ENCODE data around the gene SLC35F4.

SLC35F4 gene

DNA sequence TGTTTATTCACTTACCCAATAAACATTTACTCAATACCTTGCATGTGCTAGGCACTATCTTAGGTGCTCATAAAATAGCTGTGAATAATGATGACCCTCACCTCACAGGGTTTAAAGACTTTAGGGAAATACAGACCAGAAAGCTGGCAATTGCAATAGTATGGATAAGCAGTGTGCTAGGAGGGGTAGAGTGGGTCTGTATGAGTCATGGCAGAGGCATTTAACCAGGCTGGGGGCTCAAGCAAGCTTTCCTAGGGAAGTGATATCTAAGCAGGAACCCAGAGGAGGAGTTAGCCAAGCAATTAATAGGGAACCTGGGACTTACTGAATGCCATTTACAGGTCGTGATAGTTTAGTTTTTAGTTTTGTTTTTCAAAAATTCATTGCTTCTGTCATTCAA is 248.4 kb downstream of the SLC35F4 start:
- no peak for DNase-seq (ENCODE audit: low read depth in 3 of 3)

DNA sequence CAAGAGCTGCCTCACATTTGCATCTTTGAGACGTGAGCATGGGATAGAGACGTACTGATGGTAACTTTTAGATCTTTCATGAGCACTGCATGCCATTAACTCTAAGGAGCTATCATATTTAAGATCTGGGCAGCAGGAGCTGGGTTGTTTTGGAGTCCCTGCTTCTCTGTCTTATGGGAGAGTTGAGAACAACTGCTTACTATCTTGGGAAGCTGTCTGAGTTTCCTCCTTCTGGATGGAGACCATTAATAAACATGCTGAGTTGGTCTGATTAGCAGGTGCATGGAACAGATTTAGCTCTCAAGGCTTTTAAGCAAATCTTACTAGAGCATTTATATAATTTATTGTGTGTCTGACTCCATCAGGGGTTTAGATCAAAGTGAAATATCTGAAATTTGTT is 252.9 kb downstream of the SLC35F4 start:
- DNase-seq (ENCODE audit: low read depth in 3 of 3) = no peak

DNA sequence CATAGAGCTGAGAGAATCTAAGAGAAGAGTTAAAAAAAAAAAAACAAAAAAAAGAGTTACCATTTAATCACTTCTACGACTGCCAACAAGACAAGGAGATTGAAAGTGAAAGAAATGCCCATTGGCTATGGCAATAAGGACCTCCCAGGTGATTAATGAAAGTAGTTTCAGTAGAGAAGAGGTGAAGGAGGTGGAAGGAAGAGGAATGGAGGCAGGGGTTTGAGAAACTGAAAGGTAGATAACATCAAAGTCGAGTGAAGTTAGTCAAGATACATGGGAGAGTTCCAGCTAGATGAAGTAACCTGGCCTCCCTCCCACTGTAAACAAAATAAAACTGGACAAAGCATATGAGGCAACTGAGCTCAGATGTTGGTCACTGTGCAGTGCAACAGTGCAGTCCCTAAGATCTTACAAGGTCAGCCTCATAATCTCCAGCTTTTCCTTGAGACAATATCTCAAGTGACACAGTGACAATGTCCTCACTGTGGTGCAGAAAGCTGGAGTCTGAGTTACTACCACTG is 254.3 kb downstream of the SLC35F4 start:
- DNase-seq (ENCODE audit: low read depth in 3 of 3) = no peak

DNA sequence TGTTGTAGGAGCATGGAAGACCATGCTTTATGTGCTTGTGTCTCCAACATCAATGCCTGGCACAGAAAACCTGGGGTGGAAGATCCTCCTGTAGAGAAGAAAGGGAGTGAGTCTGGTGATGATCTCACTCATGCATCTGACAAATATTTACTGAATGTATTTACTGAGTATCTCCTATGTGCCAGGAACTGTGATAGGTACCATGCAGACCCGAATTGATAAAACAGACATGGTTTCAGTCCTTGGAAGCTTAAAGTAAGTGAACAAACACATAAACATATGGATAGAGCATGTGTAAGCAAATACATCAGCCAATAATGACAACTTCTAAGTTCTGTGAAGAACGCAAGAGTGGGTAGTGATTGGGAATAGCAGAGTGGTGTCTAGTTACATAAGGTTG is 255.3 kb downstream of the SLC35F4 start:
- no peak for DNase-seq (ENCODE audit: low read depth in 3 of 3)

DNA sequence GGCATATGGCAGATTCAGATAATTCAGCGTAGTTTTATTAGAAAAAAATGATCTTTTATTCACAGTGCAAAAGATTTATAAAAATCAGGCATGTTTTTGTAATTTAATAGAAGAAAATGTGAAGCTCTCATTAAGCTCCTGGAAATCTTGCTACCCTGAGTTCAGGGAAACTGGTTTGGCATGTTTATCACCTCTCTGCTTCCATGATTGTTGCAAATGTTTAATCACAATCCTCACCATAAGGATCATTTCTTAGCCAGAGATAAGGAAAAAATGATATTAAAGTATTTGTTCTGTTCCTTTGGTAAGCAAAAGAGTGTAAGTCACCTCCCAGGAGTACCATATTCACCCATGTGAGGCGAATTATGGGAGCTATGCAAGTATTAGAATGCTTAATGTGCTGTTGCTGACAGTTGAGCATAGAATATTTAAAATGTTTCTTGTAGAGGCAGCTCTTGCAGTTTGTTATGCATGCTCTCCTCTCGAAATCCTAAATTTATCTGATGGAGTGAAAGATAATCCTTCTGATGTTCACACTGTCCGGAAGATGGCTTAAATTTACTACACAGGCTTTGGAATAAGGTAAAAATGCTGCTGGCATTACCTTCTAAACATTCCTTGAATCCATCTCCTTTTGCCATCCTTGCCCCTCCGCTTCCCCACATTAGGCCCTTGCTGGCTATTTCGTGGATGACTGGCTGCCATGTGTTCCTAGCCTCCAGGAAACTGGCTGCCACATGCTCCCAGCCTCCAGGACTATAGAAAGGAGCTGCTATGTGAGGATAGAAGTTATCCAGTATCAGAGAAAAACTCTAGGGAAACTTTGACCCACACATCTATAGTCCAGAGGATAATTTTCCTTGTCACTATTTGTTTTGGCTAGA is 256.5 kb downstream of the SLC35F4 start:
- no peak for DNase-seq (ENCODE audit: low read depth in 3 of 3)

DNA sequence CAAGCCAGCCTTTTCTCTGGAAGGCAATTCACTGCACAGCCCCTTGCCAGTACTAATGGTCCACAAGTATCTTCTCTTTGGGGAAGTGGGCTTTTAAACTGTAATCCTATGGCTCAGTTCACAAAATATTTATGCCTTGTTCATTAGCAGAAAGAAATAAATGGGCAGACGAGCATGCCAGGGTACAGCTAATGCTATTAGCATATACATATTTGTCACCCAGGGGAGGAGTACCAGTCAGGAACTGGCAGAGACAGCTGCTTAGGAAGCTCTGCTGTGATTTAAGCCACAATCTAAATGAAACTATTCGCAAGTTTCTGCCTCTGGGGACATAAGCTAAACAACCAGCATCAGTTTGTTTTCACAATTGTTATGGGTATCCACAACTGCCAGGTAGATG is 258.8 kb downstream of the SLC35F4 start:
- no peak for DNase-seq (ENCODE audit: low read depth in 3 of 3)

DNA sequence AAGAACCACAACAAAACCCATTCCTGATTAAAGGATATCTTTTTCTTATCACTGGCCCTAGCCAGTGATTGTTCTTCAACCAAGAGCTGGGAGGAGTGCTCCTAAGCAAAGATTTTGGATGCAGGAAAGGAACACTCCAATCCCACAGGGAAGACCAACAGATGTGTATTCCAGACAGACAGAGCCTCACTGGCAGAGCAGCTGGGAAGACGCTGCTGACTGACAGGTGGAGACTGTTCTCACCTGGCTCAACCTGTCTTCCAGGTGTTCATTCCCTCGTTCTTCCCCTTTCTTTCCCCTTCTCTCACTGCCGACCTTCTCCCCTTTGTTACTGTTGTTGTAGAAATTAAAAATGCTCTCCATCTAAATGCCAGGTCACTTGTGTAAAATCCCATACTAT is 282.5 kb downstream of the SLC35F4 start:
- no peak for DNase-seq (ENCODE audit: low read depth in 3 of 3)

DNA sequence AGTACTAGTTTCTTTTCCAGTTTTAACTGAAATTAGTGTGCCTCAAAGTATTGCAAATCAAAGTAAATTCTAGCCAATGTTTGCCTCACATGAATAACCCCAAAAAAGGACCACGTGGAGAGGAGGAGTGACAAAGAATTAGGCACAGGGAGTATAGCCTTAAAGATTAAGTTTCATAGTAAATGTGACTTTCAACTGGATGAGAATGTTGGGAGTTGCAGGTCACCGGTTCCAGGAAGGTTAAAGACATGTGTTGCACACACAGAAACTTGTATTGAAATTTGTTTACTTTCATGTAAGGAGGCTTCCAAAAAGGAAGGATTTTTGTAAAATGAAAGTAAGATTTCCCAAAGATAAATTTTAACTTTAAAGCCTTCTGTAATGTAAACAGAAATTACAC is 283.1 kb downstream of the SLC35F4 start:
- no peak for DNase-seq (ENCODE audit: low read depth in 3 of 3)

DNA sequence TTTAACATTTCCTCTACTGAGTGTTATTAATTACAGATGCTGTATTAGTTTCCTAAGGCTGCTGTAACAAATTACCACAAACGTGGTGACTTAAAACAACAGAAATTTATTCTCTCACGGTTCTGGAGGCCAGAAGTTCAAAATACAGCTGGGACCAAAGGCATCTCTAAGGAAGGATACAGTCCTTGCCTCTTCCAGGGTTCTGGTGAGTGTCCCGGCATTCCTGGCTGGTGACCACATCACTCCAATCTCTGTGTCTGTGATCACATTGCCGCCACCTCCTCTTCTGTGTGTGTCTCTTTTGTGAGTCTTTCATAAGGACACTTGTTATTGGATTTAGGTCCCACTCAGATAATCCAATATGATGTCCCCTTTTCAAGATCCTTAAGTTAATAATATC is 287.1 kb downstream of the SLC35F4 start:
- no peak for DNase-seq (ENCODE audit: low read depth in 3 of 3)

DNA sequence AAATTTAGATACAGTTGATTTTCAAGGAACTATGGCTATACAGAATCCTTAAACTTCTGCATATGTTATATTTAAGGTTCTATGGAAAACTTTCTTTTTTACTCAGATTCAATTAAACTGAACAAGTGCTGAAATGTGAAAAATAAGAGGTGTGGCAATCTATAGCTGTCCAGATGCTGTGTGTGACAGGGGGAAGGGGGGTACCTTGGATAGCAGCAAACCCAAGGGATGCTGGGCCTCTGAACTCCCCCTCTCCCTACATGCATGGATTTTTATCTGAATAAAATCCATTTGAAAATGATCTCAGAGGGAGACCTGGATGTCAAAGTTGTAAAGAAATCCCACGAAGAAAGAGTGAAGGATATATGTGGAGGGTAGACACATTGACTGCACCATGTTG is 289.4 kb downstream of the SLC35F4 start:
- no peak for DNase-seq (ENCODE audit: low read depth in 3 of 3)

DNA sequence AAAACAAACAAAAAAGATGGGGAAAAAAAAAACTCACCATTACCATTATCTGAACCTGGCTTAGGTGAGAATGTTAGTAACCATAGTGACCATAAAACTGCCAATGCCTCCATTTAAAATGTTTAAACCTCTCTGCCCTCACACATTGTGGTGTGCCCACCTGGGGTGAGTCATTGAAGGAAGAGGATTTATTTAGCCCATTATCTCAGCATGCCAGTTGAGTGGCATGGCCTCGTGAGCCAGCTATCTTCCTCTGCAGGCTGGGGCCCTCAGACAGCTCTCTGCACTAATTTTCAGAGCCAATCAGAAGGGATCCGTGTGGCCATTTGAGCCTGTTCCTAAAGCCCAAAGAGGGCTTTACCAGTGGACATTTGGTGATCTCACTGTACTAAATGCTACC is 290.4 kb downstream of the SLC35F4 start:
- DNase-seq (ENCODE audit: low read depth in 3 of 3) = no peak

DNA sequence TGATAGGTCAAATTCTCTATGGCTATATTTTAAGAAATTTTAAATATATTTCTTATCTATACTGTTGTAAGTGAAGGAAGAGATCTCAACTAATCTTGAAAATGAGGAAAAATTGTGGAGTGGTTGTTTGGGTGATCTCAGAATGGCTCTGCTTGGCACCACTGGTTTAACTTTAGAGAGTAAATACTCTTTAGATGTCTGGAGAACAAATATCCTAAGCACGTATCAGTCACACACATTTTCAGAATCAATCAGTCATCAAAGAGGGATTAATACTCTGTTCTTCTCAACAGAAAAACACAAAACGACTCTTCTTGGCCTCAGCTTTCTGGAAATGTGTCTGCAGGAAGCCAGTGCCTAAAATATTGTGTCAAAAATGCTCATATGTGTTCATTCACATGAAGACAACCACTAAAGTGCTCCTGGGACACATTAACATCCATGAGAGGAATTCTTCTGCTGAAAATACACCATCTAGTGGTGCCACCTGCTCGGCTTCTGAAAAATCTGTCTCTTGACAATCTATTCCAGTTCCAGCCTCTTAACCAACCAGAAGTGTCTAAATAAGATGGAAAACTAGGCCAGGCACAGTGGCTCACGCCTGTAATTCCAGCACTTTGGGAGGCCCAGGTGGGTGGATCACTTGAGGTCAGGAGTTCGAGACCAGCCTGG is 291.1 kb downstream of the SLC35F4 start:
- no peak for DNase-seq (ENCODE audit: low read depth in 3 of 3)

DNA sequence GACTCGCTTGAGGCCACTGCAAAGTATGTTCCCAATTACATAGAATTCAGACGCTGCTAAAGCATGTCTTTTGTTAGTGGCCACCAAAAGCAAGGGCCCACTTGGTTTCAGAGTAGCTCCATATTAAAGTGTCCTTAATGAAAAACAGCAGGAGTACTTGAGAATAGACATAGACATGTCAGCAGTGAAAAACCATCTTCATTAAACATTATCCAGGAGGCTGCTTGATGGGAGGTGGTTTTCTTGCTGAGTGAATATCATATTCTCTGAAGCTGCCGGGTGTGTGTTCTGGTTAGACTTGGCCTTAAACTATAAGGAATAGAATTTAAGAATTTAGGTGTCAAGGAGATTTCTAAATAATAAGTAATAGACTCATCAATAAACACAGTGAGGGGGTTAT is 292.7 kb downstream of the SLC35F4 start:
- DNase-seq (ENCODE audit: low read depth in 3 of 3) = no peak

DNA sequence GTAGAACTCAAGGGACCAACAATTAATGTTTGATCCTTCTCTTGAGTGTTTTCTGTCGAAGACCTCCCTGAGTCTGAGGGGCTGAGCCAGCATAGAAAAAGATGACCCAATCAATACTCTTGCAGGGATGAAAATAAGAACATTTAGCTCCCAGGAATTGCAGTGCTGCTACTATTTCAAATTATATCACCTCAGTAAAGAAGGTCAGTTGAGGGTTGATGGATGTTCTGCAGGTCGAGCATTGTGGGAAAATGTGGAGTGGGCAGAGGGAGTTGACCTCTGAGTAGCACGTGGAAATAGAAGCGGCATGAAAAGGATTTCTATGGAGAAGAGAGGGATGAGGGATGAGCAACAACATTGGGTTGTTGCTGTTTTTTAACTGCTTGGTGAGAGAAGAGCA is 297.3 kb downstream of the SLC35F4 start:
- no peak for DNase-seq (ENCODE audit: low read depth in 3 of 3)

DNA sequence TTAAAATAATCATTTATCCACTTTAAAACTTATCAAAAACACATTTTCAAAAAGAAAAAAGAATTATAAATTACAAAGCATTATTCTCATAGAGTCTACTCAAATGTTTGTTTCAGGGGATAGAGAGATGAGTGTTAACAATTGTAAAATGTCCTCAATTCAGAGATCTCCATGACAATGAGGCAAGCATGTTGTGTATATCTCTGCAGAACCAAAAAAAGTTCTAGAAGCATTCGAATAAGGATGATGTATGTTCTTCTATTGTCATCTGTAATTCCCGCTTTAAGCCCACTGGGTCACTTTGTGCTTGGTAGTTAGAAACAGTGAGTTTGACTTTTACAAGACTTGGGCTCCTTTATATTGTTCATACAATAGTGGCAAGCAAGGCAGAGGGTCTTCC is 298.7 kb downstream of the SLC35F4 start:
- no peak for DNase-seq (ENCODE audit: low read depth in 3 of 3)

DNA sequence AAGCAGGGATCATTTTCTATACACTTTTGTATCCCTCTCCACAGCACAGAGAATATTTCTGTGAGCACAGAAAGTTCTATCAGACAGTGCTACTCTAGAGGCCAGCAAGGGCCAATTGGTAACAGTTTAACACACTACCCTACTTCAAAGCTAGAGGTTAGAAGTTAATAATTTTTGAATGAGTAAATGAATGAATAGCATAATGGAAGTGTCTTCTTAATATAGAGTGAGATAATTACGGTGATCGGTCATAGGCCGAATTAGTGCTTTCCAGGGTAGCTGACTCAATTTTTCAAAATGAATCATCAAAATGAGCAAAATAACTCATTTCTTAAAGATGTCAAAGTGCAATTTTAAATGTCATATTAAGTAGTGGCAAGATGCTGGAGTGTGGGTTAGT is 305.2 kb downstream of the SLC35F4 start:
- DNase-seq (ENCODE audit: low read depth in 3 of 3) = no peak

DNA sequence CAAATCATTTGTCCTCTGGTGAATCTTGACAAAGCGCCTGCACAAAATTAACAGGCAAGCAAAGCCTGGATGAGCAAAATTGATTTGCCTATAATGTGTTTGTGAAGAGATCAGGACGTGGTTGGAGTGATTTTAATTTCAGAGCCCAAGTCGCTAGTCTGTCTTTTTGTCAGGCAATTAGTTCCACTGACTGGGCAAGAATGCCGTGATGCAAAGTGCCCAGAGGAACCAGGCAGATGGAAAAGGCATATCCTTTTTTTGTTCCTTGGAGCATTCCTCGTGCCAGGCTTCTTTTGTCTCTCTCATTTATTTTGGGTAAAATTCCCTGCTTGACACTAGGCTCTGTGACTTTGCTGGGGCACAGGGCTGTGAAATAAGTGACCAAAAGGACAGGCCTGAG is 306.3 kb downstream of the SLC35F4 start:
- no peak for DNase-seq (ENCODE audit: low read depth in 3 of 3)

DNA sequence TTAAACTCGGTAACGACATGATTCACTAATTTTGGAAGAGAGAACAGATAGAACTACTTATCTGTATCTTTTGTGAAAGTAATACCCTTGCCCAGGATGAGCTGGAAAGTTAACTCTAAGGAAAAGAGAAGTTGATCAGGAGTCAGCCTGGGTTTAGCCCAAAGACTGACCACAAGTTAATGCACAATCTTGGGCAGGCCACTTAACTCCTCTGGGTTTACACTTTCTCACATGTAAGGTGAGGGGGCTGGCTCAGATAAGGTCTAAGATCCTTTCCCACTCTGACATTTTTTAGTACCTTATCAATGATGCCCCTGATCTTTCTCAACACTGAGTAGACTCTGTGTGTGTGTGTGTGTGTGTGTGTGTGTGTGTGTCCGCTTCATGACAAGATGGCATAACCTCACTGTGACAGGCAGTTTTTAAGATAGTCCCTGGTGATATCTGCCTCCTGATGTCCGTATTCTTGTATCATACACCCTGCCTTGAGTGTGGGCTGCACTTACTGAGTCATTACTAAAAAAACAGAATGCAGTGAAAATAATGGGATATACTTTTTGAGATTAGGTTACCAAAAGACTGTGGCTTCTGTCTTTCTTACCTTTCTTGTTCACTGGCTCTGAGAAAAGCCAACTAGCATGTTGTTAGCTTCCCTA is 316.0 kb downstream of the SLC35F4 start:
- DNase-seq (ENCODE audit: low read depth in 3 of 3) = no peak

DNA sequence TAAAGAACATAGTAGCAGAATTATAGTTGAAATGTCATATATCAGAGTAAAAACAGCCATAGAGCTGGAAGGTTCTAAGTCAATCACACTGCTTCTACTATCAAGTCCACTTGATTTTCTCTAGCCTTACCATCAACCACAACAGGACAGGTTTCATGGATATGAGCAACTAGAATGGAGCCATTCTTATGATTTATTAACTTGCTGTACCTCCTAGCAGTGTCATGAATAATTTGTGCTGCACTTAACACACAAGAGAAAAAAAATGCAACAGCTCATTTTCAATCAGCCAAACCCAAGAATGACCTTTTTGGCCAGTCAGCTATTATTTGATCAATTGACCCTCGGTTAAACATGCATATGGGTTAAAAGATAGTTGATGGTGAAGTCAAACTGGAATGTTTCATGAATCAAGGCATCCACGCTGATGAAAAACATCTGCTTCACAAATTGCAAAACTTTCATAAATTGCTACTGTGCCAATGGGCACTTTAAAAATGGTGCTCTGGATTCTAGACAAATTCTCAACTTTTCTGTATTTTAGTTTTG is 316.8 kb downstream of the SLC35F4 start:
- no peak for DNase-seq (ENCODE audit: low read depth in 3 of 3)

DNA sequence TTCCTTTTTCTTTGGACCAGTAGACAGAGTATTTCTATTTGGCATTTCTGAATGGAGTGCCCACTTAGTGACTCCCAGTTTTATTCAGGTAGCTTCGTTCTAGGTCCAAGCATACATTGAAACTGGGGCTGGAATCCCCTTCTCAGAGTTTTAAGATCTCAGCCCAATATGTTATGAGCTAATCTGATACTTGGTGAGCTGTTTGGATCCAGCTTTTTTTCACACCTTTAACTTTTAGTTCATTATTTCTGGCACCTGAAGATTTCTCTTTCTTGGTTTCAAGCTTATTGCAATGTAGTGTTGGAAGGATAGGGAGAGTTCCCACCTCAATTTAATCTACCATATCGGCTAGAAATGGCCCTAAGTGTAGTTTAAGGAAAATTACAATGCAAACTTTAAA is 318.8 kb downstream of the SLC35F4 start:
- DNase-seq (ENCODE audit: low read depth in 3 of 3) = no peak

DNA sequence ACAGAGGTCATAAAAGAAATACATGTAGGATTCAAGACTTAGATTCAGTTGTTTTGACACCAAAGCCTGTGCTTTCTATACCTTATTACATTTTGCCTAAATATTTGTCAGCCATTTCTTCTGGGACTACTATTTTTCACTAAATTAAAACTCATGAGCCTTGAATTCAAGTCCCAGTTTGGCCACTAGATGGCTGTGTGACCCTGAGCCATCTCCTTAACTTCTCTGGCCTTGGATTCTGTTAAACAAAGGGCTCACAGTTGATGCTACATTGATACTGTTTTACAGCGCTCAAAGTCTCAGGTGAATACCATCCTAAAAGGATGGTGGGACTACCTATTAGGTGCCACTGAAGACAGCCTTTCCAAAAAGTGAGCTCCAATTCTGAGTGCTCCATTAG is 332.7 kb downstream of the SLC35F4 start:
- DNase-seq (ENCODE audit: low read depth in 3 of 3) = no peak

DNA sequence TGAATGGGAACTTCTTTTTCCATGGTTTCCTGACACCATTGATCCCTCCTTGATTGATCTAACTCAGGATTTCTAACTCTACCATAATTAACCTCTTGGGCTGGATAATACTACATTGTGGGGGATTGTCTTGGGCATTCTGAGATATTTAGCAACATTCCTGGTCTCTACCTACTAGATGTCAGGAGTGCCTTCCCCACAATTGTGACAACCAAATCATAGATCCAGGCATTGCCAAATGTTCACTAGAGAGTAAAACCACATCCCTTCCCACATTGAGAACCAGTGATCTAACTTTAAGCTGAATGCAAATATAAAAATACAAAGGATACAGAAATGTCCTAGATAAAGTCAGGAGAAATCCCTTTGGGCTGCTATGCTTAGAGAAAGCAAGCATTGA is 335.3 kb downstream of the SLC35F4 start:
- DNase-seq (ENCODE audit: low read depth in 3 of 3) = no peak

Measured in stimulated activated CD4-positive, alpha-beta T cell treated with anti-CD3 and anti-CD28 coated beads, TNF-alpha, amount 100 ng/mL, for 24 hours (primary cell).